Measurements from ENCODE around the gene TRIM32.
"Not testable (repeated sequence)": the region's sequence is repeated elsewhere in the genome, so short reads cannot be mapped to it uniquely, and the experiment has no call there.

Gene TRIM32

DNA sequence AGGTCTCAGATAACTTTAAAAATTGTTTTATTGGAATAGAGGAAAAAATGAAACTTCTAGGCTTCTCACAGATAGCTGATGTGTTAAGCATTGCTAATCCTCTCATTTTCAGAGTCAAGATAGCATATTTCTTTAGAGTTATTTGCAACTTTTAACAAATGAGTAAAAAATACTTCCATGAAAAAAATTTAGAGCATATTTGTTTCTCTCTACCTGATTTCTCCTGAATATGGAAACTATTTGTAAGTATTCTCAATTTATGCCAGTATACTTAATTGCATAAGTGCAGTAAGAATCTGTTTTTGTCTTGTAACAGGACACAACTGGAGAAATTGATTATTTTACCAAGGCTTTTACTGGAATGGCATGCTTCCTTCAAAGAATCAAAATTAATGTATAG lies 3.6 kb upstream of the TRIM32 start:
- no peak for DNase-seq

DNA sequence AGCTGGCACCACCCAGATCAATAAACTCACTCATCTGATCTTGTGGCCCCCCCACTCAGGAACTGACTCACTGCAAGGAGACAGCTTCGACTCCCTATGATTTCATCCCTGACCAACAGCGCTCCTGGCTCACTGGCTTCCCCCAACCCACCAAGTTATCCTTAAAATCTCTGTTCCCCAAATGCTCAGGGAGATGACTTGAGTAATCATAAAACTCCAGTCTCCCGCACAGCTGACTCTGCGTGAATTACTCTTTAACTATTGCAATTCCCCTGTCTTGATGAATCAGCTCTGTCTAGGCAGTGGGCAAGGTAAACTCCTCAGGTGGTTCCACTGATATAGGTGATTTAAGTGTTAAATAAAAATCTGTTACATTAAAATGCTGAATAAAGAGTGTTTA lies 1.9 kb upstream of the TRIM32 start:
- peak; percentile 12 for DNase-seq

- DNase-seq: no peak
Observed at GRCh38 chr9:116686135-116686534, 970 bp upstream of the TRIM32 start.

DNA sequence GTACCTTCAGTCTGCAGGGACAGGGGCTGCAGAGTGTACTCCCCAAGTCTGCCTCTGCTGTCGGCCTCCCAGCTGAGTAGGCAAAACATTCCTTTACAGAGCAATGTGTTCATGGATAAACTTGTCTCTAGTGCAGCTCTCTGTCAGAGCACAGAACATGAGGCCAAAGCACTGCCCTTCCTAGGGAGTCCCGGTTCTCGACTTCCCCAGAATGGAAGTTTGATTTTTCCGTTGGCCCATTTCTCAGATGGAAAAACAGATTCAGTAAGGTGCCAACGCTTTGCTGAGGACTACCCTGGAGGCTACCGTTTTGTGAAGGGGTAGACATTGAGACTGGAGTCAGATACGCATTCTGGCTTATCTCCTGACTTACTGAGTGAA lies 422 bp upstream of the TRIM32 start:
- DNase-seq: peak; percentile 24

DNA sequence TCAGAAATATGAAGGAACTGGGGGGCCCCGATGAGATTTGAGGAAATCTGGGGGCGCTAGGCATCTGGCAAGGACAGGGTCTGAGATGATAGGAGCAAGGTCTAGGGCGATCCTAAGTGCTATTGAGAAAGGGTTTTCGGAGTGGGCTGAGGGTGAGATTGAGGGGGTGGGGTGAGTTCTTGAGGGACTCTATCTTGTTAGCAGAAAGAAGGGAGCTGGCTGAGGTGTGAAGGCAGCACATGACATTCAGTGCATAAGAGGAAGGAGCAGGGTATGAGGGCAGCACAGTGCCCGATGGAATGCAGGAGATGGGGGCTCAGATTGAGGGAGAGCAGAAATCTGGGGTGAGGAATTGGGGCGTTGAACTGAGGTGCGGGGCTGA lies 640 bp downstream of the TRIM32 start:
- DNase-seq: no peak

- DNase-seq: no peak
Observed at GRCh38 chr9:116688806-116689485, 1.8 kb downstream of the TRIM32 start.

DNA sequence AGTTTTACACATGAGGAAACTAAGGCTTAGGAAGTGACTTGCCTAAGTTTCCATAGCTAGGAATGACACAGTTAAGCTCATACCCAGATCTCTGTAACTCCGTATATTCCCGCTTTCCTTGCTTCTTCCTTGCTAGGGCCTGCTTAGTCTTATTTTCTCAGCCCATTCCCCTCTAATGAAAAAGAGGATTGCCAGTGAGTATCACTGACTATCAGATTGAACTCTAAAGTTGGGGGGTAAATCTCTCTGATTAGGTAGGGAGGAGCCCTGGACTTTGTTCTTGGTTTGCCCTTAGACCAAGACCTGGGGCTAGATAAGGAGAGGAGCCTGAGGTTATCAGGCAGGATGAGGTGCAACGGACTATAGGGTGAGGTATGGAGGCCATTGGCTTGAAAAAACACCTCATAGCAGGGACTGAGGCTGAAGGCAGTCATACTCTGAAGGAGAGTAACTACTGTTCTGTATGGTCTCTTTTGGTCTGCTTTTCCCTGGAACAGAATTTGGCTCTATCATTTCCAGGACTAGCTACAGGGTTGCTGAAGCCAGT lies 2.5 kb downstream of the TRIM32 start:
- no peak for DNase-seq

- DNase-seq: not testable (repeated sequence)
Observed at GRCh38 chr9:116690805-116691204, 3.7 kb downstream of the TRIM32 start.

- no peak for DNase-seq
Observed at GRCh38 chr9:116691607-116692006, 4.5 kb downstream of the TRIM32 start.

- DNase-seq: no peak
Observed at GRCh38 chr9:116692616-116693015, 5.5 kb downstream of the TRIM32 start.

DNA sequence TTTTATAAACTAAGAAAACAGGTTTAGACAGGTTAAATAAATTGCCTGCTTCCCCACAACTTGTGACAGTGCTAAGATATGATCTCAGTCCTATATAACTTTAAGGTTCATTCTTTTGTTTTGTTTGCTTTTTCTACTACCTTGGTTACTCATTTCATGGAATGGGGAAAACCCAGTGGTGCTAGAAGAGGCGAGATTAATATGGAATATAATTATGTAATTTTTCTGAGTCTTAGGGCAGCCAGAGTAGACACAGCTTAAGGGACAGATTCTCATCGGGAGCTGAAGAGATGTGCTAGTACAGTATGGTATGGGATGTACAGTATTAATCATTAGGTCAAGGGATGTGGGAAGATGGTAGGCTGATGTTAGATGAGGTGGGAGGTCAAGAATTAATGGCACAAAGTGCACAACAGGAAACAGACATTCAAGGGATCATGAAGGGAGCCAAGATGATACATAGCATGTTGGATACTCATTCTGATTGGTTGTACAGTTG lies 6.2 kb downstream of the TRIM32 start:
- peak; percentile 13 for DNase-seq

GRCh38 chr9:116694785-116695291 lies 7.7 kb downstream of the TRIM32 start:
- DNase-seq: peak; percentile 75

- no peak for DNase-seq
Observed at GRCh38 chr9:116695438-116695837, 8.3 kb downstream of the TRIM32 start.

DNA sequence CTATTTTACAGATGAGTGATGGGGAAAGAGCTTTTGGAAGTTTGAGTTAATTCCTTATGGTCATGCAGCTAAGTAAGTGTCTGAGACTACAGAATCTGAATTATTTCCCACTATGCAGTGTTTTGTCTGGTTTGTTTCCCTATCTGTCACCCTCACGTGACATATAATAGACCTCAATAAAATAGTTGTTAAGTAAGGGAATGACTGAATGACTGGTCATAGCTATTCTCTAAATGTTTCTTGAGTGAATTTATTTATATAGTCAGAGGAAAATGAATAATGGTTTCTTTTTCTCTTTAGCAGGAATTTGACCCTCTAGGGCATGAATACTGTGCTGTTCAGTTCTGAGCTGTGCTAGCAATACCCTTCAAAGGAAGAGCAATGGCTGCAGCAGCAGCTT lies 10.3 kb downstream of the TRIM32 start:
- peak; percentile 89 for DNase-seq

- DNase-seq: no peak
Observed at GRCh38 chr9:116697887-116698286, 10.8 kb downstream of the TRIM32 start.

DNA sequence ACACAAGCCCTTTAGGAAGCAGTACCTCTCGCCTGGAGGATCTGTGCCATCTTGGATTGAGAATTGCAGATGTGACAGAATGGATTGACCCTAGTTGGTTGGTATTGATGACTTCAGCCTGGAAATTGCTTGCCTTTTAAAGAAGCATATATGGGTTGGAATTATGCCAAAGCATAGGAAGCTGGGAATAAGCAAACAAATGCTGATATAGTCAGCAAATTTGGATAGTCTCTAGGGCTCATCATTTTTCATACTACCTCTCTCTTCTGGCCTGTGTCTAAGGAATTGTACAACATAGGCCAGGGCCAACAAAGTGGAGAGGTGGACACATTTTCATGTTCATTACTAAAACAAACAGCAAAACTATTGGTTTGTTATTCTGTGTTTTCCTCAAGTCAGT lies 13.2 kb downstream of the TRIM32 start:
- DNase-seq: no peak

- DNase-seq: no peak
Observed at GRCh38 chr9:116700882-116701865, 14.1 kb downstream of the TRIM32 start.

GRCh38 chr9:116701940-116702642 lies 15.0 kb downstream of the TRIM32 start:
- no peak for DNase-seq

DNA sequence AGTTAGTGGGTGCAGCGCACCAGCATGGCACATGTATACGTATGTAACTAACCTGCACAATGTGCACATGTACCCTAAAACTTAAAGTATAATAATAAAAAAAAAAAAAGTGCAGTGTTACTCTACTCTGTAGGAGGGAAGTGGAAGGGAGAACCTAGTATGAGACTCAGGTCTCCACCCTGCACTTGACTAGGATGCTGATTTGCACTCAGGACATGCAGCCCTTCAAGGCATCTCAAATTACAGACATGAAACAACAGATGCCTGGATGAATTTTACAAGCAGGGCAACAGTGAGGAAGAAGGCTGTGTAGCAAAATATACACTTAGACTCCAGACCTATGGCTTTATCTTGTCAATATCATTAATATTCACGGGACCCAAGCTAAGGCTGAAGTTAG lies 16.5 kb downstream of the TRIM32 start:
- no peak for DNase-seq

- no peak for DNase-seq
Observed at GRCh38 chr9:116704470-116704869, 17.4 kb downstream of the TRIM32 start.

DNA sequence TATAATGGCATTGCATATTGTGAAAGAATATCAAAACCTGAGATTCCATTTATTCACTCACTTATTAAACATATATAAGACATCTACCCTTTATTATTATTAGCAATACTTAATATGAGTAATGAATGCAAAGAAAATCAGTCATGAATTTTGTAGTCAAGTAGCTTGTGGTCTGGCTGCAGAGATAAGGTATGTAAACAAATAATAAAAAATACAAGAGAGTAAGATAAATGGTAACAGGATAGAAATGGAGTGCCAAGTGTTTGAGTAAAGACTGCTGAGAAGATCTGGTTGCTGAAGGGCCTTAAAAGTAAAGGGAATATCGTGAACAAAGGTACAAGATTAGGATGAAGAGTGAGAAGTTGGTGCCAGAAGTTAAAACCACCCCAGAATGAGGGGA lies 18.4 kb downstream of the TRIM32 start:
- DNase-seq: no peak
